Measurements from ENCODE around the gene NRG3.

NRG3 gene

GRCh38 chr10:82882722-82883121, 1007.7 kb downstream of the NRG3 start:
- DNase-seq (ENCODE audit: extremely low read depth, insufficient read length): no peak
- Histone ChIP-seq H3K4me3 (replicated peaks; ENCODE audit: low read depth, low read length) (no peak overlapping the region), H3K36me3 (ENCODE audit: control insufficient read depth, insufficient read depth, low read length) (no peaks in the 10 kb centered on the region), H3K27me3 (replicated peaks; ENCODE audit: control insufficient read depth, insufficient read depth, low read length) (no peaks in the 10 kb centered on the region)
- TF ChIP-seq, protein P1, sequence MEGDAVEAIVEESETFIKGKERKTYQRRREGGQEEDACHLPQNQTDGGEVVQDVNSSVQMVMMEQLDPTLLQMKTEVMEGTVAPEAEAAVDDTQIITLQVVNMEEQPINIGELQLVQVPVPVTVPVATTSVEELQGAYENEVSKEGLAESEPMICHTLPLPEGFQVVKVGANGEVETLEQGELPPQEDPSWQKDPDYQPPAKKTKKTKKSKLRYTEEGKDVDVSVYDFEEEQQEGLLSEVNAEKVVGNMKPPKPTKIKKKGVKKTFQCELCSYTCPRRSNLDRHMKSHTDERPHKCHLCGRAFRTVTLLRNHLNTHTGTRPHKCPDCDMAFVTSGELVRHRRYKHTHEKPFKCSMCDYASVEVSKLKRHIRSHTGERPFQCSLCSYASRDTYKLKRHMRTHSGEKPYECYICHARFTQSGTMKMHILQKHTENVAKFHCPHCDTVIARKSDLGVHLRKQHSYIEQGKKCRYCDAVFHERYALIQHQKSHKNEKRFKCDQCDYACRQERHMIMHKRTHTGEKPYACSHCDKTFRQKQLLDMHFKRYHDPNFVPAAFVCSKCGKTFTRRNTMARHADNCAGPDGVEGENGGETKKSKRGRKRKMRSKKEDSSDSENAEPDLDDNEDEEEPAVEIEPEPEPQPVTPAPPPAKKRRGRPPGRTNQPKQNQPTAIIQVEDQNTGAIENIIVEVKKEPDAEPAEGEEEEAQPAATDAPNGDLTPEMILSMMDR (IDR thresholded peaks at IDR 0.05; ENCODE audit: insufficient read depth, low read length, poor library complexity, severe bottlenecking): no peak

- TF ChIP-seq, protein P1 (IDR thresholded peaks at IDR 0.05; ENCODE audit: insufficient read depth, low read length, poor library complexity, severe bottlenecking): no peak
- Histone ChIP-seq H3K4me3 (replicated peaks; ENCODE audit: low read depth, low read length) (no peak overlapping the region), H3K36me3 (ENCODE audit: control insufficient read depth, insufficient read depth, low read length) (no peaks in the 10 kb centered on the region), H3K27me3 (replicated peaks; ENCODE audit: control insufficient read depth, insufficient read depth, low read length) (no peaks in the 10 kb centered on the region)
- DNase-seq (ENCODE audit: extremely low read depth, insufficient read length): no peak
Measured at GRCh38 chr10:82883603-82884002, 1008.6 kb downstream of the NRG3 start.

DNA sequence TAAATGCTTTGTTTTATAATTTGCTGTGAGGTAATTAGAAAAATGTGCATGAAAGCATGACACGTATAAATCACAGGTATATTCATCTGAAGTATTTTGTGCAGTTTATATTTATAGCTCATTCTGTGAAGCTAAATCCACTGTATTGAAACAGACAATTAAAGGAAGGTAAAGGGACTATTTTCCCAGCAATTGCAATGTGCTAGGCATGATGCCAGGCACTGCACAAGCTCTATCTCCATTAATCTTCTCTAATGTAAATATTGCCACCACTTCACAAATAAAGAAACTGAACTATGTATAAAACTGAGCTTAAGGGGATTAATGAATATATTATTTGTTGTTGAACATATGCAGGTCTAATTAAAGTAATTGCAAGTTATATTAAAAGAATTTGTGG, 1012.5 kb downstream of the NRG3 start:
- DNase-seq (ENCODE audit: extremely low read depth, insufficient read length): no peak
- no peaks in the 10 kb centered on the region for H3K27me3 ChIP-seq (replicated peaks; ENCODE audit: control insufficient read depth, insufficient read depth, low read length)
- TF ChIP-seq, protein P1 (IDR thresholded peaks at IDR 0.05; ENCODE audit: insufficient read depth, low read length, poor library complexity, severe bottlenecking): no peak
- H3K4me3 ChIP-seq (replicated peaks; ENCODE audit: low read depth, low read length): no peak overlapping the region
- H3K36me3 ChIP-seq (ENCODE audit: control insufficient read depth, insufficient read depth, low read length): no peaks in the 10 kb centered on the region

GRCh38 chr10:82888809-82889455, 1013.9 kb downstream of the NRG3 start:
- DNase-seq (ENCODE audit: extremely low read depth, insufficient read length): no peak
- TF ChIP-seq, protein P1 (IDR thresholded peaks at IDR 0.05; ENCODE audit: insufficient read depth, low read length, poor library complexity, severe bottlenecking): no peak

GRCh38 chr10:82889728-82890127, 1014.7 kb downstream of the NRG3 start:
- Histone ChIP-seq H3K36me3 (ENCODE audit: control insufficient read depth, insufficient read depth, low read length) (no peaks in the 10 kb centered on the region), H3K4me3 (replicated peaks; ENCODE audit: low read depth, low read length) (no peak overlapping the region), H3K27me3 (replicated peaks; ENCODE audit: control insufficient read depth, insufficient read depth, low read length) (no peaks in the 10 kb centered on the region)
- no peak for DNase-seq (ENCODE audit: extremely low read depth, insufficient read length)
- TF ChIP-seq, protein P1 (IDR thresholded peaks at IDR 0.05; ENCODE audit: insufficient read depth, low read length, poor library complexity, severe bottlenecking): no peak

More at GRCh38 chr10:82888809-82889455, 1013.9 kb downstream of the NRG3 start:
- no peaks in the 10 kb centered on the region for H3K27me3 ChIP-seq (replicated peaks; ENCODE audit: control insufficient read depth, insufficient read depth, low read length)
- H3K36me3 ChIP-seq (ENCODE audit: control insufficient read depth, insufficient read depth, low read length): no peaks in the 10 kb centered on the region
- no peak overlapping the region for H3K4me3 ChIP-seq (replicated peaks; ENCODE audit: low read depth, low read length)

- no peaks in the 10 kb centered on the region for H3K27me3 ChIP-seq (replicated peaks; ENCODE audit: control insufficient read depth, insufficient read depth, low read length)
- H3K4me3 ChIP-seq (replicated peaks; ENCODE audit: low read depth, low read length): no peak overlapping the region
- no peaks in the 10 kb centered on the region for H3K36me3 ChIP-seq (ENCODE audit: control insufficient read depth, insufficient read depth, low read length)
- TF ChIP-seq, protein P1 (IDR thresholded peaks at IDR 0.05; ENCODE audit: insufficient read depth, low read length, poor library complexity, severe bottlenecking): no peak
- DNase-seq (ENCODE audit: extremely low read depth, insufficient read length): no peak
Measured at GRCh38 chr10:82890573-82890972, 1015.6 kb downstream of the NRG3 start.
